Progenitor cell of endocrine pancreas (in vitro differentiated cells): ENCODE data around the gene SLC9A9. TPM values are rescaled to one million over a fixed set of nuclear protein-coding genes. Genes with fewer than 3 reads are reported as not detected.

Source experiments
- DNase-seq: peaks from one replicate; pipeline ENCODE4 v3.0.0; 2021; ENCODE audit warnings: low spot score; ENCODE audit not compliant: unreplicated experiment
- H3K27ac Mint-ChIP-seq: 2 replicates; pipeline ENCODE4 v1.8.0; 2021; ENCODE audit warnings: mild to moderate bottlenecking, moderate library complexity, mixed read lengths
- H3K27me3 Mint-ChIP-seq: 2 replicates; pipeline ENCODE4 v1.8.0; 2021; ENCODE audit warnings: mixed read lengths
- H3K36me3 Mint-ChIP-seq: 2 replicates; pipeline ENCODE4 v1.8.0; 2022; ENCODE audit warnings: mixed read lengths; ENCODE audit not compliant: insufficient read depth
- H3K4me1 Mint-ChIP-seq: 2 replicates; pipeline ENCODE4 v1.8.0; 2021; ENCODE audit warnings: low read depth, mixed read lengths
- H3K4me3 Mint-ChIP-seq: 2 replicates; pipeline ENCODE4 v1.8.0; 2021; ENCODE audit warnings: low read depth, mild to moderate bottlenecking, moderate library complexity, mixed read lengths
- H3K9me3 Mint-ChIP-seq: 2 replicates; pipeline ENCODE4 v1.8.0; 2021; ENCODE audit warnings: low read depth, mixed read lengths
- total RNA-seq: library from RNA; stranded (reverse); gene quantifications from 2 replicates; pipeline ENCODE4 v1.2.1, GENCODE V29; 2021
- TF ChIP-seq, protein P1 (sequence below): fragments of 200-600 bp; sonication (generic); IDR thresholded peaks from one replicate; pipeline ENCODE4 v1.5.0; 2021; ENCODE audit warnings: antibody characterized with exemption, mild to moderate bottlenecking; ENCODE audit not compliant: unreplicated experiment

SLC9A9 gene
- total RNA-seq, 1 donor from 2014 or later = 0.17 TPM

DNA sequence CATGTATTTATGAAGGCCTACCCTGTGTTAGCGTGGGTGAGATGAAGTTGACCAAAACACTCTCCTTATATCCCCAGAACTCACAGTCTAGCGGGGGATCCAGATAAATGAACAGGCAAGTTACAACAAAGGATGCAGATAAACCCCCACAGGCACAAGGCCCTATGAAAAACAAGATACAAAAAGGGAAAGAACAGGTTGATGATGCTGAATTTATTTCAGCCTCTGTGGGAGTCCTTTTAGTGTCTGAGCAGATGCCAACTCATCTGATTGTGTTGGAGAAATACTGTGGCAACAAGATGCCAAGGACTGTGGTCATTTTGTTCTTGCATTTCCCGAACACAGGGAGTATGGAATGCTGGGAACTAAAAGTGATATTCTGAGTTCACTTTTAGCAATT lies 428.7 kb downstream of the SLC9A9 start:
- Mint-ChIP-seq H3K9me3 (peaks cover 1% of the 10 kb centered on the region), H3K4me1 (no peaks in the 10 kb centered on the region), H3K4me3 (no peak overlapping the region), H3K27ac (no peak overlapping the region), H3K36me3 (no peaks in the 10 kb centered on the region), H3K27me3 (peaks cover 3% of the 10 kb centered on the region)
- no peak for DNase-seq
- TF ChIP-seq, protein P1, sequence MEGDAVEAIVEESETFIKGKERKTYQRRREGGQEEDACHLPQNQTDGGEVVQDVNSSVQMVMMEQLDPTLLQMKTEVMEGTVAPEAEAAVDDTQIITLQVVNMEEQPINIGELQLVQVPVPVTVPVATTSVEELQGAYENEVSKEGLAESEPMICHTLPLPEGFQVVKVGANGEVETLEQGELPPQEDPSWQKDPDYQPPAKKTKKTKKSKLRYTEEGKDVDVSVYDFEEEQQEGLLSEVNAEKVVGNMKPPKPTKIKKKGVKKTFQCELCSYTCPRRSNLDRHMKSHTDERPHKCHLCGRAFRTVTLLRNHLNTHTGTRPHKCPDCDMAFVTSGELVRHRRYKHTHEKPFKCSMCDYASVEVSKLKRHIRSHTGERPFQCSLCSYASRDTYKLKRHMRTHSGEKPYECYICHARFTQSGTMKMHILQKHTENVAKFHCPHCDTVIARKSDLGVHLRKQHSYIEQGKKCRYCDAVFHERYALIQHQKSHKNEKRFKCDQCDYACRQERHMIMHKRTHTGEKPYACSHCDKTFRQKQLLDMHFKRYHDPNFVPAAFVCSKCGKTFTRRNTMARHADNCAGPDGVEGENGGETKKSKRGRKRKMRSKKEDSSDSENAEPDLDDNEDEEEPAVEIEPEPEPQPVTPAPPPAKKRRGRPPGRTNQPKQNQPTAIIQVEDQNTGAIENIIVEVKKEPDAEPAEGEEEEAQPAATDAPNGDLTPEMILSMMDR = no peak

DNA sequence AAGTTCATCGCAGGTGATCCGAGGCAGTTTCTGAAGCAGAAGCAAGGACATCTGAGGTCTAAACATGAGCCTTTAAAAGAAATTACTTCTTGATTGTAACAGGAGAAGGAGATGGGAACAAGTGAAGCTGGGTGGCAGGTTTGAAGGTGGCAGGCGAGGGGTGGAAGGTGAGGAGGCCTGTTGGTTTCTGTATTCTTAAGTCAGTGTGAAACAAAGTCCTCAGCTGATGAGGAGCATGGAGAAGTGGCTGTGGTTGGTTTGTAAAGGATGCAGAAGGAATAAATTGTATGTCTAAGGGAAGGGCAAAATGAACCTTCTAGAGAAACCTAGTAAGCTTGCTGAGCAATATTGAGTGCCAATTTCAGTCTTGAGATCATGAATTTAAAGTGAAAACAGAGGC lies 429.9 kb downstream of the SLC9A9 start:
- TF ChIP-seq, protein P1 = no peak
- DNase-seq = no peak
- Mint-ChIP-seq H3K9me3 (no peaks in the 10 kb centered on the region), H3K36me3 (no peaks in the 10 kb centered on the region), H3K27me3 (peaks cover 3% of the 10 kb centered on the region), H3K27ac (no peak overlapping the region), H3K4me3 (no peak overlapping the region), H3K4me1 (no peaks in the 10 kb centered on the region)

DNA sequence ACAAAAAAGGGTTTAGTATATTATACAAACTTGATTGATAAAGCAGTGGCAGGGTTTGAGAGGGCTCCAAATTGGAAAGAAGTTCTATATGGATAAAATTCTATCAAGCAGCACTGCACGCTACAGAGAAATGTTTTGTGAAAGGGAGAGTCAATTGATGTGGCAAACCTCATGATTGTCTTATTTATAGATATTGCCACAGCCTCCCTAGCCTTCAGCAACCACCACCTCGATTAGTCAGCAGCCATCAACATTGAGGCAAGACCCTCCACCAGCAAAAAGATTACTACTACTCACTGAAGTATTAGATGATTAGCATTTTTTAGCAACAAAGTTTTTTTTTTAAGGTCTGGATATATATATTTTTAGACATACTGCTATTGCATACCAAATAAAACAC lies 432.0 kb downstream of the SLC9A9 start:
- TF ChIP-seq, protein P1 = no peak

DNA sequence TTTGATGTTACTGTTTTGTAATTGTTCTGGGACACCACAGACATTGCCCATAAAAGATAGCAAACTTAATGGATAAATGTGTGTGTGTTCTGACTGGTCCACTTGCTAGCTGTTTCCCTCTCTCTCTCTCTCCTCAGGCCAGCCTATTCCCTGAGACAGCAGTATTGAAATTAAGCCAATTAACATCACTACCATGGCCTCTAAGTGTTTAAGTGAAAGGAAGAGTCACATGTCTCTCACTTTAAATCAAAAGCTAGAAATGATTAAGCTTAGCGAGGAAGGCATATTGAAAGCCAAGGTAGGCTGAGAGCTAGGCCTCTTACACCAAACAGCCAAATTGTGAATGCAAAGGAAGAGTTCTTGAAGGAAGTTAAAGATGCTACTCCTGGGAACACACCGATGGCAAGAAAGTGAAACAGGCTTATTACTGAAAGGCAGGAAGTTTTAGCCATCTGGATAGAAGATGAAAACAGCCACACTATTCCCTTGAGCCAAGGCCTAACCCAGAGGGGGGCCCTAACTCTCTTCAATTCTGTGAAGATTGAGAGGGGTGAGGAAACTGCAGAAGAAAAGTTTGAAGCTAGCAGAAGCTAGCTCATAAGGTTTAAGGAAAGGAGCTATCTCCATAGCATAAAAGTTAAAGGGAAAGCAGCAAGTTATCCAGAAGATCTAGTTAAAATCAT lies 433.6 kb downstream of the SLC9A9 start:
- Mint-ChIP-seq H3K27ac (no peak overlapping the region), H3K36me3 (no peaks in the 10 kb centered on the region), H3K4me1 (no peaks in the 10 kb centered on the region), H3K27me3 (peaks cover 6% of the 10 kb centered on the region), H3K4me3 (no peak overlapping the region), H3K9me3 (no peaks in the 10 kb centered on the region)
- TF ChIP-seq, protein P1 = no peak
- DNase-seq = no peak

More for the DNA sequence above, 432.0 kb downstream of the SLC9A9 start:
- DNase-seq = no peak
- no peaks in the 10 kb centered on the region for H3K4me1 Mint-ChIP-seq
- H3K9me3 Mint-ChIP-seq = no peaks in the 10 kb centered on the region
- no peak overlapping the region for H3K4me3 Mint-ChIP-seq
- no peak overlapping the region for H3K27ac Mint-ChIP-seq
- H3K36me3 Mint-ChIP-seq = no peaks in the 10 kb centered on the region
- peaks cover 3% of the 10 kb centered on the region for H3K27me3 Mint-ChIP-seq

DNA sequence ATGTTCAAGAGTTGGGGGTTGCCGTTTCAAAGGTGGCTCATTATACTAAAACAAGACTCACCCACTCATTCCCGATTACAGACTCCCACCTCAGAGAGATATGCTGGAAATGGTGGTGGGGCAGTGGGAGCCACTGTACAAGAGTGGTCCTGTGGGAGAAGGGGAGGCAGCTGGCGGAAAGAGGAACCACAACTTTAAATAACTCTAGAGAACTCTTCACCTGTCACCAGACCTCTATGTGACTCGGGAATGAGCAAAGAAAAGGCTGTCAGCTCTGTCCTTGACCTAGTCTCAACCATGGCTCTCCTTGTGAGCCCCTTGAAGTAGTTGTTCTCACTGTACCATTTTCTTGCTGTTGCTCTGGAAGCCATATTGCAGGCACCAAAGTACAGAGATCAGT lies 434.9 kb downstream of the SLC9A9 start:
- DNase-seq = no peak
- no peaks in the 10 kb centered on the region for H3K4me1 Mint-ChIP-seq
- H3K9me3 Mint-ChIP-seq = no peaks in the 10 kb centered on the region
- TF ChIP-seq, protein P1 = no peak
- H3K27me3 Mint-ChIP-seq = peaks cover 6% of the 10 kb centered on the region
- H3K36me3 Mint-ChIP-seq = no peaks in the 10 kb centered on the region
- H3K27ac Mint-ChIP-seq = no peak overlapping the region
- H3K4me3 Mint-ChIP-seq = no peak overlapping the region
